HepG2 (cell line): ENCODE measurements around the gene APBB2. TPM values are rescaled to one million over a fixed set of nuclear protein-coding genes. Genes with fewer than 3 reads are reported as not detected.

Experiments used
- ATAC-seq: fragments of 200-7000 bp; cut with Tn5 transposase; 3 replicates; pipeline ENCODE4 v1.9.1; 2020; ENCODE audit warnings: mild to moderate bottlenecking, moderate library complexity
- BruUV-seq: library from RNA; stranded (reverse); fragments of 400-500 nt; replicated peaks from 2 replicates; lab custom pipeline; 2021; lab: Mats Ljungman, UMichigan
- CTCF ChIA-PET: fragments of 300-600 bp; formaldehyde crosslinking; extraction: SDS; loops from one replicate; lab custom pipeline; 2021; ENCODE audit warnings: low total read pairs, inconsistent platforms, low intra/inter-chr PET ratio; lab: Yijun Ruan, JAX
- POLR2A ChIA-PET: fragments of 350-600 bp; sonication (Branson Sonifier 250); formaldehyde crosslinking; loops from one replicate; lab custom pipeline; 2020; ENCODE audit warnings: antibody characterized with exemption, inconsistent platforms; lab: Yijun Ruan, JAX
- DNase-seq: peaks from one replicate; pipeline ENCODE4 v3.0.0-alpha.2; 2015; ENCODE audit warnings: low spot score
- FAIRE-seq: peaks from 3 replicates; lab custom pipeline; 2011; peaks lifted over from hg19 to GRCh38; lab: Jason Lieb, UNC
- H2AFZ ChIP-seq: one replicate; pipeline ENCODE4 v1.6.1; 2011; ENCODE audit warnings: low read length, inconsistent platforms
- H3K27ac ChIP-seq: fragments of 300-600 bp; 3 replicates; pipeline ENCODE4 v1.8.0; 2011; ENCODE audit warnings: mixed run types, mild to moderate bottlenecking, mixed read lengths, low read length, inconsistent platforms; ENCODE audit not compliant: insufficient read depth; ENCODE audit errors: extremely low read length
- H3K27me3 ChIP-seq, 2 experiments: fragments of 200-600 bp in 1 of 2; 2 replicates in 1 of 2; 3 replicates in 1 of 2; pipeline versions ENCODE4 v1.6.0 to v1.8.0; 2011; ENCODE audit warnings: low read length in 2 of 2, mild to moderate bottlenecking in 2 of 2, moderate library complexity in 2 of 2, inconsistent platforms in 1 of 2; ENCODE audit not compliant: insufficient read depth in 2 of 2, control insufficient read depth in 1 of 2
- H3K36me3 ChIP-seq, 2 experiments: fragments of 200-600 bp in 1 of 2; replicated peaks in 1 of 2; 2 replicates in 1 of 2; 3 replicates in 1 of 2; pipeline versions ENCODE4 v1.5.1 to v1.8.0; 2011; ENCODE audit warnings: low read length in 2 of 2, inconsistent platforms in 1 of 2; ENCODE audit not compliant: insufficient read depth in 2 of 2, control insufficient read depth in 1 of 2
- H3K4me1 ChIP-seq: 2 replicates; pipeline ENCODE4 v1.5.1; 2012; ENCODE audit warnings: low read length, inconsistent platforms; ENCODE audit not compliant: insufficient read depth
- H3K4me2 ChIP-seq: 2 replicates; pipeline ENCODE4 v1.6.0; 2011; ENCODE audit warnings: low read depth, low read length, inconsistent platforms
- H3K4me3 ChIP-seq, 3 experiments: fragments of 200-600 bp in 1 of 3; sonication (generic), shearing (Covaris generic) in 1 of 3; replicated peaks in 1 of 3; 2 replicates each; pipeline ENCODE4 v1.5.1; 2011 to 2016; ENCODE audit warnings: low read length in 3 of 3, inconsistent platforms in 2 of 3, low read depth in 2 of 3, mild to moderate bottlenecking in 2 of 3, control low read depth in 1 of 3, mixed read lengths in 1 of 3; ENCODE audit not compliant: insufficient read depth in 1 of 3
- H3K79me2 ChIP-seq: one replicate; pipeline ENCODE4 v1.6.1; 2011; ENCODE audit warnings: low read length, inconsistent platforms; ENCODE audit not compliant: insufficient read depth
- H3K9ac ChIP-seq: 2 replicates; pipeline ENCODE4 v1.6.0; 2011; ENCODE audit warnings: mild to moderate bottlenecking, low read depth, low read length, inconsistent platforms; ENCODE audit not compliant: insufficient read depth
- H3K9me3 ChIP-seq: 2 replicates; pipeline ENCODE4 v1.5.1; 2012; ENCODE audit warnings: mild to moderate bottlenecking, low read length
- H4K20me1 ChIP-seq: 2 replicates; pipeline ENCODE4 v1.6.0; 2011; ENCODE audit warnings: inconsistent platforms, mild to moderate bottlenecking, low read length, moderate library complexity; ENCODE audit not compliant: insufficient read depth
- ATF5 ChIP-seq: sonication (generic); formaldehyde crosslinking; IDR thresholded peaks from 2 replicates; pipeline ENCODE4 v1.4.0; 2020; ENCODE audit warnings: mild to moderate bottlenecking, low read depth, missing genetic modification reagents
- DMTF1 ChIP-seq: sonication (generic); formaldehyde crosslinking; IDR thresholded peaks from 2 replicates; pipeline ENCODE4 v1.4.0; 2020; ENCODE audit warnings: mild to moderate bottlenecking, missing genetic modification reagents
- ZKSCAN5 ChIP-seq: sonication (generic); formaldehyde crosslinking; IDR thresholded peaks from 2 replicates; pipeline ENCODE4 v1.5.1; 2020; ENCODE audit warnings: mild to moderate bottlenecking, missing genetic modification reagents
- ZNF432 ChIP-seq: sonication (generic); formaldehyde crosslinking; IDR thresholded peaks from 2 replicates; pipeline ENCODE4 v1.5.0; 2020; ENCODE audit warnings: missing genetic modification reagents, mild to moderate bottlenecking, borderline replicate concordance
- ZNF510 ChIP-seq: sonication (generic); formaldehyde crosslinking; IDR thresholded peaks from 2 replicates; pipeline ENCODE4 v1.4.0; 2020; ENCODE audit warnings: low read depth, mild to moderate bottlenecking, missing genetic modification reagents
- ZNF747 ChIP-seq: sonication (generic); formaldehyde crosslinking; IDR thresholded peaks from 2 replicates; pipeline ENCODE4 v1.8.1; 2023; ENCODE audit warnings: missing genetic modification reagents, mild to moderate bottlenecking, borderline replicate concordance
- WGBS: methylation state at CpG from one replicate; pipeline ENCODE4 v1.1.6; 2017; ENCODE audit warnings: low lambda C conversion rate; 5-methylcytosine and 5-hydroxymethylcytosine counted together
- in situ Hi-C: cut with HindIII; loops from 2 replicates; pipeline ENCODE4 v1.10.0; 2017; ENCODE audit warnings: low pct_unique_long_range_greater_than_20kb; ENCODE audit not compliant: extremely low pct_ligation_motif_present
- intact Hi-C: fragments of 100-400 bp; cut with micrococcal nuclease; formaldehyde crosslinking; loops from one replicate; pipeline ENCODE4 v1.10.0; 2022; ENCODE audit not compliant: unreplicated experiment
- polyA plus RNA-seq, 8 experiments: library from polyadenylated mRNA; depleted of rRNA in 3 of 8; stranded (reverse) in 7 of 8; unstranded in 1 of 8; fragments of >200 nt; fragmentation: Illumina TruSeq in 4 of 8; extraction: Trizol in 4 of 8; gene quantifications; 2 replicates each; pipeline versions ENCODE4 v1.2.1 to v1.2.3, GENCODE V29; 2011 to 2016; ENCODE audit warnings: low read depth in 4 of 8, missing spikeins in 1 of 8, mixed read lengths in 1 of 8; ENCODE audit not compliant: insufficient read depth in 1 of 8
- total RNA-seq, 5 experiments: library from RNA; depleted of rRNA; stranded (reverse); fragments of >200 nt; fragmentation: Illumina TruSeq; extraction: Trizol; gene quantifications; 2 replicates each; pipeline ENCODE4 v1.2.3, GENCODE V29; 2016; ENCODE audit warnings: low read depth in 1 of 5

APBB2 gene
- total and polyA plus RNA-seq, 2 of the 13 experiments (the other 11 are each of a cell fraction or from before 2014, with no cell fraction given): 11.7 to 17.0 TPM

DNA sequence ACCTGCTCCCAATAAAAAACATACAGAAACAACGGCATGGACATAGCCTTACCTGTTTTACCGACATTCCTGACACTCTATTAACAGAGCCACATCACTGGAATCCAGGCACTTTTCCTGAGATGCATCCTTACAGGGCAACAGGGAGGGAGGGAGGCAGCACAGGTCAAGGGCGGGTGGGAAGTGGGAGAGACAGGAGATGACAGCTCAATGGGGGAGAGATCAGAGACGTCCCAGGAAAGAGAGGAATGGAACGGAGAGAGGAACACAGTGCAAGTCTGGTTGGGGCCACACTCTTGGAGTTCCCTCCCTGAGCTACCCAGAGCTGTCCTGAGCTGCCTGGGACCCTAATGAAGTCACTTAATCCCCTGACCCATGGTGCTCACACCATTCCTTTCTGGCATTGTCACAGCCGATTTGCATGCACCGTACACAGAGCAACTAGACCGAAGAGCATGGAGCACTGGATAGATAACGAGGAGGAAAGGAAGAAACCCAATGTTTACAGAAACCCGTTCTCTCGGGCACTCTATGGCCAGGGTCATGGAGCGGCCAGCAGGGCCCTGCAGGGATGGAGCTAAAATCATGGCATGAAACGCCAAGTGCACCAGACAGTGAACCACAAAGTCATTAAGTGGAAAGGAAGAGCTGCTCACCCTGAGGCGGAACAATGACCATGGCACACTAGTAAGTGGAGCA, 371.5 kb downstream of the APBB2 start (continued):
- no peak for TF ChIP-seq ATF5 (CRISPR knock-in tag)
- TF ChIP-seq ZKSCAN5: no peak
- no peak for TF ChIP-seq ZNF510 (CRISPR knock-in tag)

DNA sequence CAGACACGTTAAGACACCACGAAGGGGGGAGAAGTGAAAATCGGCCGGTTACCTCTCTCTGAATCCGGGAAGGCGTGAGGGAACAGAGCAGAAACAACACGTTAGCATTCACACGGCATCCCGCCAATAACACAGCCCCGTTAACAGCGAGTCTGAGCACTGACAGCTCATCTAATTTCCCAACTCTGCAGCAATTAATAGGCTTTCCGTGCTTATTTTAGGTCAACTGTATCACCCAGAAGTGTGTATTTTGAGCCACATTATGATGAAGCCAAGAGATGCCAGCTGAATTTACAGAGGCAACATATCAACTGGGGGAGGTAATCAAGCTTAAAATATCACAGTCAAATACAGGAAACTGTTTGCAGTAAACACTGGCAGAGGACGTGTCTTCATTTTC, 372.0 kb downstream of the APBB2 start:
- TF ChIP-seq ZNF432 (no peak), DMTF1 (CRISPR knock-in tag) (no peak), ZNF747 (CRISPR knock-in tag) (no peak)
- FAIRE-seq: no peak
- no peak for ATAC-seq
- no peak overlapping the region for H3K4me3 ChIP-seq
- no peak overlapping the region for H3K4me2 ChIP-seq
- H3K9ac ChIP-seq: no peak overlapping the region
- POLR2A ChIA-PET: no interaction called here
- H3K4me1 ChIP-seq: peaks cover 17% of the 10 kb centered on the region
- 94% methylated on average over 13 of the region's 13 CpGs for WGBS
- no peaks in the 10 kb centered on the region for H3K9me3 ChIP-seq
- CTCF ChIA-PET: no interaction called here
- no peaks in the 10 kb centered on the region for H3K27me3 ChIP-seq
- no TSS peak for BruUV-seq
- H3K36me3 ChIP-seq: 0 out of 5 replicates have a peak, but pooled peaks cover 1 to 5% of the 10 kb centered on the region in 2 experiments
- intact Hi-C loops (no loop called here), in situ Hi-C loops (no loop called here)
- no peaks in the 10 kb centered on the region for H3K79me2 ChIP-seq
- peak overlapping the region; percentile 54 for H3K27ac ChIP-seq
- no peak for DNase-seq
- no peak overlapping the region for H2AFZ ChIP-seq
- no peaks in the 10 kb centered on the region for H4K20me1 ChIP-seq
